Progenitor cell of endocrine pancreas (in vitro differentiated cells): ENCODE results near the gene AMFR. TPM values are rescaled to one million over a fixed set of nuclear protein-coding genes. Genes with fewer than 3 reads are reported as not detected.

ENCODE experiments used
- DNase-seq: peaks from one replicate; pipeline ENCODE4 v3.0.0; 2021; ENCODE audit warnings: low spot score; ENCODE audit not compliant: unreplicated experiment
- H3K27ac Mint-ChIP-seq: 2 replicates; pipeline ENCODE4 v1.8.0; 2021; ENCODE audit warnings: mild to moderate bottlenecking, moderate library complexity, mixed read lengths
- H3K27me3 Mint-ChIP-seq: 2 replicates; pipeline ENCODE4 v1.8.0; 2021; ENCODE audit warnings: mixed read lengths
- H3K36me3 Mint-ChIP-seq: 2 replicates; pipeline ENCODE4 v1.8.0; 2022; ENCODE audit warnings: mixed read lengths; ENCODE audit not compliant: insufficient read depth
- H3K4me1 Mint-ChIP-seq: 2 replicates; pipeline ENCODE4 v1.8.0; 2021; ENCODE audit warnings: low read depth, mixed read lengths
- H3K4me3 Mint-ChIP-seq: 2 replicates; pipeline ENCODE4 v1.8.0; 2021; ENCODE audit warnings: low read depth, mild to moderate bottlenecking, moderate library complexity, mixed read lengths
- H3K9me3 Mint-ChIP-seq: 2 replicates; pipeline ENCODE4 v1.8.0; 2021; ENCODE audit warnings: low read depth, mixed read lengths
- CTCF ChIP-seq: fragments of 200-600 bp; sonication (generic); IDR thresholded peaks from one replicate; pipeline ENCODE4 v1.5.0; 2021; ENCODE audit warnings: antibody characterized with exemption, mild to moderate bottlenecking; ENCODE audit not compliant: unreplicated experiment
- total RNA-seq: library from RNA; stranded (reverse); gene quantifications from 2 replicates; pipeline ENCODE4 v1.2.1, GENCODE V29; 2021

Gene AMFR
- total RNA-seq, 1 donor from 2014 or later: 55.8 TPM

GRCh38 chr16:56320056-56320455 lies 105.3 kb downstream of the AMFR start:
- H3K27ac Mint-ChIP-seq: no peak overlapping the region

GRCh38 chr16:56319376-56319775 lies 106.0 kb downstream of the AMFR start:
- no peak overlapping the region for H3K4me3 Mint-ChIP-seq
- TF ChIP-seq CTCF: no peak
- peaks cover 20% of the 10 kb centered on the region for H3K27me3 Mint-ChIP-seq
- no peak for DNase-seq
- H3K27ac Mint-ChIP-seq: no peak overlapping the region
- peaks cover 1% of the 10 kb centered on the region for H3K4me1 Mint-ChIP-seq
- H3K9me3 Mint-ChIP-seq: no peaks in the 10 kb centered on the region
- no peaks in the 10 kb centered on the region for H3K36me3 Mint-ChIP-seq

More at GRCh38 chr16:56320056-56320455, 105.3 kb downstream of the AMFR start:
- no peak overlapping the region for H3K4me3 Mint-ChIP-seq
- H3K36me3 Mint-ChIP-seq: no peaks in the 10 kb centered on the region
- TF ChIP-seq CTCF: no peak
- peaks cover 1% of the 10 kb centered on the region for H3K4me1 Mint-ChIP-seq
- H3K27me3 Mint-ChIP-seq: peaks cover 19% of the 10 kb centered on the region
- H3K9me3 Mint-ChIP-seq: no peaks in the 10 kb centered on the region
- no peak for DNase-seq

GRCh38 chr16:56318827-56319140 lies 106.6 kb downstream of the AMFR start:
- Mint-ChIP-seq H3K27ac (no peak overlapping the region), H3K36me3 (no peaks in the 10 kb centered on the region), H3K4me1 (peaks cover 1% of the 10 kb centered on the region), H3K9me3 (no peaks in the 10 kb centered on the region), H3K4me3 (no peak overlapping the region), H3K27me3 (peaks cover 20% of the 10 kb centered on the region)
- no peak for TF ChIP-seq CTCF
- no peak for DNase-seq

GRCh38 chr16:56317998-56318826 lies 107.1 kb downstream of the AMFR start:
- peak overlapping the region; percentile 67 for H3K4me3 Mint-ChIP-seq
- H3K4me1 Mint-ChIP-seq: peaks cover 1% of the 10 kb centered on the region
- TF ChIP-seq CTCF: peak; percentile 96
- peak; percentile 83 for DNase-seq
- no peak overlapping the region for H3K27ac Mint-ChIP-seq
- no peaks in the 10 kb centered on the region for H3K9me3 Mint-ChIP-seq
- H3K36me3 Mint-ChIP-seq: no peaks in the 10 kb centered on the region
- H3K27me3 Mint-ChIP-seq: peaks cover 20% of the 10 kb centered on the region

GRCh38 chr16:56316545-56316944 lies 108.8 kb downstream of the AMFR start:
- Mint-ChIP-seq H3K4me3 (no peak overlapping the region), H3K4me1 (peaks cover 1% of the 10 kb centered on the region), H3K27me3 (peaks cover 20% of the 10 kb centered on the region), H3K27ac (no peak overlapping the region), H3K9me3 (no peaks in the 10 kb centered on the region), H3K36me3 (no peaks in the 10 kb centered on the region)
- no peak for DNase-seq
- no peak for TF ChIP-seq CTCF
